GM19468 (cell line): ENCODE measurements around the gene PEX19.

ENCODE experiments used
- ATAC-seq: cut with Tn5 transposase; IDR thresholded peaks from one replicate; pipeline ENCODE4 v1.9.1; 2021; ENCODE audit warnings: mild to moderate bottlenecking, moderate library complexity, moderate number of reproducible peaks; ENCODE audit not compliant: unreplicated experiment; ENCODE audit errors: extremely low read depth

Gene PEX19

DNA sequence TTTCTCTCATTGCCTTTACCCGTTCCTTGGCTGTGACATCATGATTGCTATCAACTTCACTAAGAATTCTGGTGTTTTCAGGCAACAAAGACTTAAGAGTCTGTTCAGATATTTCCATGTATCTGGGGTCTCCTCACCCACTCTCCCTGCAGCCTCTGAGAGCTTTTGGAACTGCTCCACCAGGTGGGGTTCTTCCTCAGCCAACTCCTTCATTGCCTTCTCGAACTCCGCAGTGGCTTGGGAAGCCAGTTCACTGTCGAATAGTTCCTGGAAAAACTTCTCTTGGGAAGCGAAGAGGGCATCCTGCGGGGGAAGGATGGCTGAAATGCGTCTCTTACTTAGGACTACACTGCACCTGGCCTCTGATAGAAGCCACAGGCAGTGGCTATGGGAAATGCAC lies 2.1 kb downstream of the PEX19 start:
- ATAC-seq, result no peak

- ATAC-seq, result no peak
Observed at GRCh38 chr1:160277987-160278386, 6.9 kb downstream of the PEX19 start.

DNA sequence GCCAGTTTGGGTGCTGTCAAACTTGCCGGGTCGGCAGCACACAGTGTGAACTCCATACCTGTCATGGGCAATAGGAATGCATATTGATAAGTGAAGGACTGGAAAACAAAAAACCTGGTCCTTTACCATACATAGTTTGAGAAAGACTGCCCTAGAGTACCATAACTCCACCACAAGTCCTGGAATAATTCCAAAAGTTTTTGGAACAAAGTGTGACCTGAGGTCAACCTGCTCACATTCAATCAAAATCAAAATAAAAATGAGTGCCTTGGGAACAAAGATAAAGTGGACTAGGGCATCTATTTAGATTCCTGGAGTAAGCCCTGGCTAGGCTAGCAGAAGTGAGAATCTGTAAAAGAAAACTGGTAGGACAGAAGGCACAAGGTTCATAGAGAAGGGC lies 7.6 kb downstream of the PEX19 start:
- no peak for ATAC-seq

- ATAC-seq, result no peak
Observed at GRCh38 chr1:160271025-160271424, 13.9 kb downstream of the PEX19 start.

DNA sequence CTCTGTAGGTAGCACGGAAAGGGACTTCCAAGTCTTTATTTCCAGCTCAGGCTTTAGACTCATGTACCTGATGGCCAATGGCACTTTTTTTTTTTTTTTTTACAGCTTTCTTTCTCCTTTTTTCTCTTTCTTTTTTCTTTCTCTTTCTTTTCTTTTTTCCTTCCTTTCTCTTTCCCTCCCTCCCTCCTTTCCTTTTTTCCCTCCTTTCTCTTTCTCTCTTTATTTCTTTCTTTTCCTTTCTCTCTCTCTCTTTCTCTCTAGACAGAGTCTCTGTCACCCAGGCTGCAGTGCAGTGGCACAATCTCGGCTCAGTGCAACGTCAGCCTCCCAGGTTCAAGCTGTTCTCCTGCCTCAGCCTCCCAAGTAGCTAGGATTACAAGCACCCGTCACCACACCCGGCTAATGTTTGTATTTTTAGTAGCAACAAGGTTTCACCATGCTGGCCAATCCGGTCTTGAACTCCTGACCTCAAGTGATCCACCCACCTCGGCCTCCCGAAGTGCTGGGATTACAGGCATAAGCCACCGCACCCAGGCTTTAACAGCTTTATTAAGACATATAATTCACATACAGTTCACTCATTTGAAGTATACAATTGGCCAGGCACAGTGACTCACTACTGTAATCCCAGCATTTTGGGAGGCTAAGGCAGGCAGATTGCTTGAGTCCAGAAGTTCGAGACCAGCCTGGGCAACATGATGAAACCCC lies 17.5 kb downstream of the PEX19 start:
- no peak for ATAC-seq

GRCh38 chr1:160264795-160265307 lies 20.1 kb downstream of the PEX19 start:
- no peak for ATAC-seq

GRCh38 chr1:160261893-160262794 lies 22.8 kb downstream of the PEX19 start, which contains the start of gene DCAF8:
Gene DCAF8, minus strand, starts transcription at chr1:160262549. Its CDS starts 18,541 bp downstream, at chr1:160244008.
- peak; percentile 55 for ATAC-seq

DNA sequence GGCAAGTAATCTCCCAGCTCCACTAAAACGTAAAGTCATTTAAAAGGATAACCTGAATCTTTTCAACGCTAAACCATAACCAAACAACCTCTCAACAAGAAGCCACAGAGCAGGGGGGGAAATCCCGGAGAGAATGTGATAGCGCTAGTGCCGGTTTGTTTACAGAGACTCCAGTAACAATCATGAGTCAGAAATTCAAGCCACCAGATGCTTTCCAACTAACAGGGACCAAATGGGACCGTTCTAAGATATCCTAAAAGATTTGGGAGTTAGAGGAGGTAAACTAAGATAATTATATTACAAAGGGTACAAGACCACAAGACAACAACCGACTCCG lies 23.4 kb downstream of the PEX19 start:
- ATAC-seq, result no peak

DNA sequence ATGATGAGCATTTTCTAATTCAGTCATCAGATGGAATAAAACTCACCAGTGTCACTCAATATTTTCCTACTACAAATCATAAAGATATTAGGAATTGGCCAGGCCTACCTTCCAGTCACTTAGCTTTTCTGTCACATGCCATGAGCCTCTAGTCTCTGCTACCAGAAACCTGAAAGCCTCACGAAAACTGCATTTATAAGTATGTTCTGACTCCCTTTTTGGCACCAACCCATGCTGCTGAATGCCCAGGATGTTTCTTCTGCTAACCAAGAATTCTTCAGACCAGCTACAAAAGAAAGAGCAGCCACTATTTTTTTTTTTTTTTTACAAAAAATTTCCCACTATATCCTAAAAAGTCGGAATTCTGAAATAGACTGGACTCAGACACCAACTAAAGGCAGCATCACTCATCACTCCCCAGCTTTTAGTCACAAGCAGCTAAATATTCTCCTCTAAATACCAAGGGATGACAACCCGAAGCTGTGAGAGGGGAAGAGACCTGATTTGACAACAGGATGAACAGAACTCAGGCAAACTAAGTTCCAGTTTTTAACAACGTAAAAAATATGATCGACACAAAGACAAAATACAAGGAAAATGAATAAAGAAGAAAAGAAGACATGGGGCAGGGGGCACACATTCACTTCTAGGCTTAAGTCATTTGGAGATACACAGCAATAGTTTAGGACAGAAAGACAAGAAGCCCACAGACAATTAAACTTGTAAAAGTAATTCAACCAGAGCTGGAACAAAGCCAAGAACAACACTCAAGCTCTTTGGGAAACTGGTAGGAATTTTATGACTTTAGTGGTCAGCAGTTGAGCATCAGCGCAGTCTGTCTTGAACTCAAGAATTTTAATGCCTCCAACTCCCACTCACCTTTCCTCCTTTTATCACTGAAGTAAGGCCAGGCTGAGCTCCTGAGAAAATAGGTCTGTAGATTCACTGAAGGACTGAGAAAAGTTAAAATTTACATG lies 24.2 kb downstream of the PEX19 start:
- no peak for ATAC-seq

DNA sequence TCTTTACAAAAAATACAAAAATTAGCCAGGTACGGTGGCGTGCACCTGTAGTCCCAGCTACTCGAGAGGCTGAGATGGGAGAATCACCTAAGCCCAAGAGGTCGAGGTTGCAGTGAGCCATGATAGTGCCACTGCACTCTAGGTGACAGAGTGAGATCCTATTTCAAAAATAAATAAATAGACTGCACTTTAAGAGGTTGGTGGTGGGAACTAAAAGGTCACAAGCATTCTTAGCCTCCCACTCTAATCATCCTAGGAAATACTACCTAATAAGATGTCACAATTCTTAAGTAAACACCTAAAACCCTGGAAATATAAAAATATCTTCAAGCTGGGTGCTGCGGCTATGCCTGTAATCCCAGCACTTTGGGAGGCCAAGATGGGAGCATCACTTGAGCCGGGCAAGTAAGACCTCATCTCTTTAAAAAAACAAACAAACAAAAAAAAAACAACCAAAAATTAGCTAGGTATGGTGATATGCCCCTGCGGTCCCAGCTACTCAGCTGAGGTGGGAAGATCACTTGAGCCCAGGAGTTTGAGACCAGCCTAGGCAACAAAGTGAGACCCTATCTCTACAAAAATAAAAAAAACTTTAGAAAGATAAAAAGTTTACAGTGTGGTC lies 26.6 kb downstream of the PEX19 start:
- no peak for ATAC-seq

DNA sequence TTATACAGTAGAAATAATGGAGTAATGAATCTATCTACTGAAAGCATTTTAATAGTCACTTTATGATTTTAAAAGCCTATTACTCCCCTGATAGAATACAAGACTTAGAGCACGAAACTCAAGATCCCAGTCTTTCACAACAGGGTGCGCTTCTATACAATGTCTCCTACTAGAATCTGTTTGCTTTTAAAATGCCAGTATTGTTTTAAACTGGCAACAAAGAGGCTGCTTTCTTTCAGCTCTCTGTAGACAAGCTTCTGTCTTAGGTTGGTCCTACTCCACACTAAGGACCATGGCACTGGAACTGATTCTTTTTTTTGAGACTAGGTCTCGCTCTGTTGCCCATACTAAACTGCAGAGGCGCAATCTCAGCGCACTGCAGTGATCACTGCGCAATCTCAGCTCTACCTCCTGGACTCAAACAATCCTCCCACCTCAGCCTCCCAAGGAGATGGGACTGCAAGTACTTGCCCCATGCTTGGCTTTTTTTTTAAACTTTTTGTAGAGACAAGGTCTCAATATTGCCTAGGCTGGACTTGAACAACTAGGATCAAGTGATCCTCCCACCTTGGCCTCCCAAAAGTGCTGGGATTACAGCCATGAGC lies 27.4 kb downstream of the PEX19 start:
- ATAC-seq, result no peak

DNA sequence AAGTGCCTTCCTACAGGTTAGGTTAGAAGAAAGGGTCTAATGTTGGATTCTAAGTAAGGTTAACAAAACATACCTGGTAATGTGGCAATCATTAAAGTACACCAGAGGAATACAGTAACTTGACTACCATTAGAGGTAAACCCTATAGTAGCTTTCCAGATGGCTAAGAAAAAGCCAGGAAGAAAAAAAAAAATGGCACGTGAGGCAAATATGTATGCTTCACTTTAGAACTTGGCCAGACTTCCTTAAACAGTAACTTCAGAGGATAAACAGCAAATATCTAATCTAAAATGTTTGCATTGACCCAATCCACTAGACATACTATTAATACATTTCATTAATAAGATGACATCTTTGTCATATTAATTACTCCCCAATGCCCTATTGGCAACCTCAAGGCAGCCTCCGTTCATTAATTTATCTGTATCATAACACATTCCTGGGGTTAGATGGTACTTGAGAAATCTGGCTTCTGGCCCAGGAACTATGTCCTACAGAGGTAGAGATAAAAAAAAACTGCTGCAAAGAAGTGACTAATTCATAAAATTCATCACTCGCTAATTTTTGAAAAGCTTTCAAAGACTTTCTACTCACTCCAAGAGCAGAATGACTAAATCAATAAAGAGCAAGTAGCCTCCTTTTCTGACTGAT lies 28.4 kb downstream of the PEX19 start:
- no peak for ATAC-seq

DNA sequence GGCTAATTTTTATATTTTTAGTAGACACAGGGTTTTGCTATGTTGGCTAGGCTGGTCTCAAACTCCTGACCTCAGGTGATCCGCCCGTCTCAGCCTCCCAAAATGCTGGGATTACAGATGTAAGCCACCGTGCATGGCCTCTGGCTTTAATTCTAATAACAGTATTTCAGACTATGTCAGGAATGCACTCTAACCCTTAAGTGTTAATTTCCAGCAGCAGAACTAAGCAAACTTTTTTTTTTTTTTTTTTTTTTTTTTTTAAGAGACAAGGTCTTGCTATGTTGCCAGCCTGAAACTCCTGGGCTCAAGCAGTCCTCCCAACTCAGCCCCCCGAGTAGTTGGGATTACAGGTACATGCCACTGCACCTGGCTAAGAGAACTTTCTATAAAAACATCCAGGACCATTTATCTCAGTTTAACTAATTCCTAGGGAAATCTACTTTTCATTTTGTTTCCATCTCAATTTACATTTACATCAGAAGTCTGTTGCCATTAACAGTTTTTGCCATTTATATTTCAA lies 29.1 kb downstream of the PEX19 start:
- no peak for ATAC-seq

DNA sequence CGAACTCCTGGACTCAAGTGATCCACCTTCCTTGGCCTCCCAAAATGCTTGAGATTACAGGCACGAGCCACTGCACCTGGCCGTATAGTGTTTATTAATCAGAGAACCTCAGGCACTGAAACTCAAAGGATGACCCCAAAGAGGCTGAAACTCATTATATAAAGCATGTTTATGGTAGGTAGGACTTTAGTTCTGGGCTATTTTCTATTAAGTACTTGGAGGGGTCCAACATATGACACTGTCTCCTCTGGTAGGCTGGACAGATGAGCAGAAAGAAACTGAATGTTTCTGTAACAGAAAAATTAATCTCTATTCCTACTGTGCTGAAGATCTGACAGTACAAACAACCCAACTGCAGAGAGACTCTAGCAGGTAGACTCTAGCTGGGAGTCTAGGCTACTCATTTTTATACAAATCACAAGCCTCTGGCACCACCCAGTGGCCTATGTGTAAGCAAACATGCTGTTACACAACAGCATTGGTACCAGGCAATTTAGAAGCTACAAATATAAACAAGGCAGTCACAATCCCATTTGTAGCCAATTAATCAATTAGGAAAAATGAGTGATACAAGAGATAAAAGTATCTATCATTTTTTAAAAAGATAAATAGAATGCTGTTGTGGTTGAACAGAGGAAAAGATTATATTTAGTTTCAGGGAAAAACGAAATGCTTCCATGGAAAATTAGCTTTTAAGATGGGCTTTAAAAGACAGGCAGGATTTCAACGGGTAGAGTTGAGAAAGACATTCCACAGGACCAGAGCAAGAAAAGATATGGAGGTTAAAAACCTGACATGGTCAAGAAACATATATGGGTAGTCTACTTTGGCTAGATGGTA lies 33.0 kb downstream of the PEX19 start:
- peak; percentile 72 for ATAC-seq

DNA sequence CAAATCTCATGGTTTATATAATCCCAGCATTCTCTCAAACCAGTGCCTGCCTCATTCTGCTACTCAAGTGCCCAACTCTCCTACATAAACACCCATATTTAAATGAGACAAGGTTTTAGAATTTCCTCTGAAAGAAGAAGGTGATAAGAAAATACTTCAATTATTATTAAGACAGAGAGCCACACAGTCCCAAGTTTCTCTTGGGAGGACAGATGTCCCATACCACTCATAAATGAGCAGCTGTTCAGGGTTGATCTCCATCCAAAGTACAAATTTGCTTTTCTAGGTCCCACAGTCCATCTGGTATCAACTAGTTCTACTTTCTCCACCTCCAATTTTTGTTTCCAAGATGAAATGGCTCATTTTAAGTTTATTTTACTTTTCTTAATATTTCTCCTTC lies 33.9 kb downstream of the PEX19 start:
- no peak for ATAC-seq

DNA sequence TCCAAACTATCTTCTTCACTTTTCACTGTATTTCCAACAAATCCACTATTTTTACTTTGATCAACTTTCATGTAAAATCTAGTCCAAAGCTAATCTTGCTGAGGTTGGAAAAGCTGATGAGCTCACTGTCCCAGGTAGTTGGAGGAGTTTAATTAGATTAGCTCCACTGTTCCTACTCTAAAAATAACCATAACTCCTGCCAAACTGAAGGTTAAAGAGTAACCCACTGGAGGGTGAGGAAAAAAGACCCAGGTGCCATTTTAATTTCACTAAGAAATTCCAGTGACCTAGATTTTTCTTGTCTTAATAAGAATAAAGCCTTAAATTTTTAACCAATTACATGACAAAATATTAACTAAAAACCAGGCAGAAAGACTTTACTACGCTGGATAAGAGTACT lies 37.9 kb downstream of the PEX19 start:
- no peak for ATAC-seq

DNA sequence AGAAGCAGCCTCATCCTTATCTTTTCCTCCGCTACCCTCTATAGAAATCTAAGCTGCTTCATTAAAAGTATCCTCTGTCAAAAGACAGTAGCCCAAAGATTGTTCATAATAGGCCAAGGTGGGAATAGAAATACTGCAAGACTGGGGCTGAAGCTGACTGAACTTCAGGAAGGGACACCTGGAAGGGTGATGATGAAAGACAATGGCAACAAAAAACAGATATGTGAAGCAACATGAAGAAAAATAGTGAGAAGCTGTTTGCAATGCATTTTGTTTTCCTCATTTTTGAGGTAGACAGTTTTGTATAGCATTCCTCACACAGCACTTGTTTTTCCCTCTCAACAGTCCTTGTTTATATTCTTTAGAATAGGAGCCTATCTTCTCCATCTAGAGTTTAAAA lies 39.5 kb downstream of the PEX19 start:
- ATAC-seq, result no peak

- ATAC-seq, result no peak
Observed at GRCh38 chr1:160244209-160244608, 40.7 kb downstream of the PEX19 start.
